A673 (cell line): Measurements from ENCODE around the gene EXOC3L1. TPM values are rescaled to one million over a fixed set of nuclear protein-coding genes. Genes with fewer than 3 reads are reported as not detected.
A peak's percentile ranks its signal among the peaks of the same experiment; 100 is the strongest.

Experiments
- BruUV-seq: library from RNA; stranded (reverse); fragments of 400-500 nt; replicated peaks from 2 replicates; lab custom pipeline; 2021; lab: Mats Ljungman, UMichigan
- CTCF ChIA-PET: fragments of 300-600 bp; sonication (Branson Sonifier 250); formaldehyde crosslinking; loops from one replicate; lab custom pipeline; 2022; ENCODE audit warnings: antibody characterized with exemption; lab: Charles Lee
- POLR2A ChIA-PET: fragments of 300-600 bp; sonication (Branson Sonifier 250); formaldehyde crosslinking; loops from one replicate; lab custom pipeline; 2022; ENCODE audit warnings: antibody characterized with exemption; ENCODE audit not compliant: low non-redundant PET; lab: Charles Lee
- DNase-seq: peaks from one replicate; pipeline ENCODE4 v3.0.0-alpha.2; 2015; ENCODE audit warnings: low spot score
- H3K27ac ChIP-seq: fragments of 200-600 bp; sonication (generic); 2 replicates; pipeline ENCODE4 v1.5.1; 2016; ENCODE audit warnings: mixed run types, low read depth, mild to moderate bottlenecking, mixed read lengths, antibody characterized with exemption, low read length; ENCODE audit not compliant: poor library complexity, severe bottlenecking
- H3K27me3 ChIP-seq: fragments of 200-600 bp; sonication (generic); replicated peaks from 2 replicates; pipeline ENCODE4 v1.6.1; 2017; ENCODE audit warnings: mixed run types, low read depth, mild to moderate bottlenecking, mixed read lengths, antibody characterized with exemption, low read length; ENCODE audit not compliant: insufficient read depth, poor library complexity
- H3K36me3 ChIP-seq: fragments of 200-600 bp; sonication (generic); 2 replicates; pipeline ENCODE4 v1.6.1; 2016; ENCODE audit warnings: mixed run types, mild to moderate bottlenecking, mixed read lengths, antibody characterized with exemption, low read length; ENCODE audit not compliant: insufficient read depth, poor library complexity, severe bottlenecking
- H3K4me1 ChIP-seq: fragments of 200-600 bp; sonication (generic); 2 replicates; pipeline ENCODE4 v1.6.1; 2017; ENCODE audit warnings: mixed run types, mild to moderate bottlenecking, mixed read lengths, antibody characterized with exemption, low read length; ENCODE audit not compliant: insufficient read depth, poor library complexity, severe bottlenecking
- H3K4me3 ChIP-seq: fragments of 200-600 bp; sonication (generic); 2 replicates; pipeline ENCODE4 v1.5.1; 2016; ENCODE audit warnings: low read depth, mixed run types, mild to moderate bottlenecking, mixed read lengths, low read length; ENCODE audit not compliant: poor library complexity, severe bottlenecking
- H3K9me3 ChIP-seq: fragments of 200-600 bp; sonication (generic); 2 replicates; pipeline ENCODE4 v1.6.1; 2016; ENCODE audit warnings: mixed run types, low read depth, mild to moderate bottlenecking, mixed read lengths, antibody characterized with exemption, low read length; ENCODE audit not compliant: poor library complexity, severe bottlenecking
- EZH2 ChIP-seq: fragments of 200-600 bp; sonication (generic); IDR thresholded peaks from 2 replicates; pipeline ENCODE4 v1.6.1; 2017; ENCODE audit warnings: borderline replicate concordance, low read depth, mild to moderate bottlenecking, mixed read lengths, antibody characterized with exemption, low read length; ENCODE audit not compliant: poor library complexity, severe bottlenecking
- intact Hi-C: fragments of 100-400 bp; cut with micrococcal nuclease; formaldehyde crosslinking; loops from one replicate; pipeline ENCODE4 v1.10.0; 2022; ENCODE audit not compliant: unreplicated experiment
- total RNA-seq: library from RNA; stranded (reverse); gene quantifications from 2 replicates; pipeline ENCODE4 v1.2.3, GENCODE V29; 2021
- TF ChIP-seq, protein P1 (sequence below): fragments of 300-800, 200-600 bp; sonication (generic); conservative IDR thresholded peaks from 2 replicates; pipeline ENCODE4 v1.5.1; 2017; ENCODE audit warnings: low read depth, mild to moderate bottlenecking, antibody characterized with exemption, low read length, moderate library complexity, mixed read lengths

The EXOC3L1 gene
- total RNA-seq, 1 experiment from 2014 or later = 0.32 TPM

DNA sequence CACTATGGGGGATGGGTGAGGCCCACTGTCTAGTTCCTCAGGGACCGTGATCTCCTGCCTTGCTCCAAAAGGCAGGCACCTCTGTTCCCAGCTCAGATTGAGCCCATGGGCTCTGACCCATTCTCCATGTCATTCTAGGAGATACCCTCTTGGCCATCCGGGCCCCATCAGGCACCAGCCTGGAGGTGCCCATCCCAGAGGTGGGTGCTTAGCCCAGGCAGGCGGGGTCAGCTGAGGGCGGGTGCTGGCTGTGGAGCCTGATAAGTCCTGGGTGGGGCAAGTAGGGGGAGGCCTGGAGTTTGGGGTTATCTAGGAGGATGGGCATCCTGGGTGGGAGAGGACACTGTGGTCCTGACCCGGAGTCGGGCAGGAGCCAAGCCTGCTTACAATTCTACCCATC, 4.3 kb upstream of the EXOC3L1 start:
- DNase-seq = no peak
- POLR2A ChIA-PET = no interaction called here
- no peak overlapping the region for H3K27ac ChIP-seq
- H3K9me3 ChIP-seq = no peaks in the 10 kb centered on the region
- H3K4me1 ChIP-seq = peaks cover 18% of the 10 kb centered on the region
- CTCF ChIA-PET = no interaction called here
- intact Hi-C loops = no loop called here
- TF ChIP-seq EZH2 = no peak
- TF ChIP-seq, protein P1, sequence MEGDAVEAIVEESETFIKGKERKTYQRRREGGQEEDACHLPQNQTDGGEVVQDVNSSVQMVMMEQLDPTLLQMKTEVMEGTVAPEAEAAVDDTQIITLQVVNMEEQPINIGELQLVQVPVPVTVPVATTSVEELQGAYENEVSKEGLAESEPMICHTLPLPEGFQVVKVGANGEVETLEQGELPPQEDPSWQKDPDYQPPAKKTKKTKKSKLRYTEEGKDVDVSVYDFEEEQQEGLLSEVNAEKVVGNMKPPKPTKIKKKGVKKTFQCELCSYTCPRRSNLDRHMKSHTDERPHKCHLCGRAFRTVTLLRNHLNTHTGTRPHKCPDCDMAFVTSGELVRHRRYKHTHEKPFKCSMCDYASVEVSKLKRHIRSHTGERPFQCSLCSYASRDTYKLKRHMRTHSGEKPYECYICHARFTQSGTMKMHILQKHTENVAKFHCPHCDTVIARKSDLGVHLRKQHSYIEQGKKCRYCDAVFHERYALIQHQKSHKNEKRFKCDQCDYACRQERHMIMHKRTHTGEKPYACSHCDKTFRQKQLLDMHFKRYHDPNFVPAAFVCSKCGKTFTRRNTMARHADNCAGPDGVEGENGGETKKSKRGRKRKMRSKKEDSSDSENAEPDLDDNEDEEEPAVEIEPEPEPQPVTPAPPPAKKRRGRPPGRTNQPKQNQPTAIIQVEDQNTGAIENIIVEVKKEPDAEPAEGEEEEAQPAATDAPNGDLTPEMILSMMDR = no peak
- peaks cover 52% of the 10 kb centered on the region for H3K36me3 ChIP-seq
- H3K4me3 ChIP-seq = no peak overlapping the region
- BruUV-seq = no TSS peak
- no peaks in the 10 kb centered on the region for H3K27me3 ChIP-seq

- no peak for DNase-seq
- no peaks in the 10 kb centered on the region for H3K27me3 ChIP-seq
- H3K4me1 ChIP-seq = peaks cover 18% of the 10 kb centered on the region
- peaks cover 49% of the 10 kb centered on the region for H3K36me3 ChIP-seq
- ChIA-PET CTCF (no interaction called here), POLR2A (no interaction called here)
- peak overlapping the region; percentile 85 for H3K27ac ChIP-seq
- H3K9me3 ChIP-seq = no peaks in the 10 kb centered on the region
- intact Hi-C loops = no loop called here
- BruUV-seq = no TSS peak
- no peak for TF ChIP-seq EZH2
- TF ChIP-seq, protein P1 = no peak
- peak overlapping the region; percentile 98 for H3K4me3 ChIP-seq
Observed at GRCh38 chr16:67193536-67193935, 3.6 kb upstream of the EXOC3L1 start.

GRCh38 chr16:67192781-67193361, 2.9 kb upstream of the EXOC3L1 start:
- peaks cover 18% of the 10 kb centered on the region for H3K4me1 ChIP-seq
- no TSS peak for BruUV-seq
- no peaks in the 10 kb centered on the region for H3K27me3 ChIP-seq
- H3K9me3 ChIP-seq = no peaks in the 10 kb centered on the region
- peaks cover 45% of the 10 kb centered on the region for H3K36me3 ChIP-seq
- peak overlapping the region; percentile 85 for H3K27ac ChIP-seq
- ChIA-PET CTCF (interaction anchor here (0.6 kb wide), 1 partner anchor 134 kb away, joined by 3 read pairs; the partner anchor contains the start of genes KCTD19 and LRRC36), POLR2A (no interaction called here)
- H3K4me3 ChIP-seq = peak overlapping the region; percentile 98
- no peak for DNase-seq
- TF ChIP-seq, protein P1 = no peak
- TF ChIP-seq EZH2 = no peak
- intact Hi-C loops = no loop called here
